ENCODE measurements around the gene CDH22.

GRCh38 chr20:46230106-46230491 lies 78.2 kb downstream of the CDH22 start:
- TF ChIP-seq CTCF (conservative IDR thresholded peaks at IDR 0.05) (no peak), ZFX (IDR thresholded peaks at IDR 0.05) (no peak)

All from C4-2B (cell line).